ENCODE results near the gene GPBP1.

DNA sequence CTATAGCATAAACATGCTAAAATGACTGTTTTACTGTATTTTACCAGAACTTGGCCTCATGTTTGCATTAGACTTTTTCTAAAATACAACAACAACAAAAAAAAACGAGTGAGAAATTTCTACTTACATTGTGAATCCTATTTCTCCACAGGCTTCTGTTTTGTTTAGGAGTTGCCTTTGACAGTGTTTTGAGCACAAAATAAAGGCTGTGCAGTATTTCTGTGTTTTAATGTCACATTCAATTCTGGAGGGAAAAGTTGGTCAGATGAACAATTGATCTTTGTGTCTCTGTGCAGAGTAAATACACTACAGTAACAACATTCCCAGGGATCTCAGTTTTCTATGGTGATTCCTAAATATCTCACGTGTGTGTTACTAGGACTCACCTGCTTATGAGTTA lies 131.1 kb downstream of the GPBP1 start:
- TF ChIP-seq, protein P1, sequence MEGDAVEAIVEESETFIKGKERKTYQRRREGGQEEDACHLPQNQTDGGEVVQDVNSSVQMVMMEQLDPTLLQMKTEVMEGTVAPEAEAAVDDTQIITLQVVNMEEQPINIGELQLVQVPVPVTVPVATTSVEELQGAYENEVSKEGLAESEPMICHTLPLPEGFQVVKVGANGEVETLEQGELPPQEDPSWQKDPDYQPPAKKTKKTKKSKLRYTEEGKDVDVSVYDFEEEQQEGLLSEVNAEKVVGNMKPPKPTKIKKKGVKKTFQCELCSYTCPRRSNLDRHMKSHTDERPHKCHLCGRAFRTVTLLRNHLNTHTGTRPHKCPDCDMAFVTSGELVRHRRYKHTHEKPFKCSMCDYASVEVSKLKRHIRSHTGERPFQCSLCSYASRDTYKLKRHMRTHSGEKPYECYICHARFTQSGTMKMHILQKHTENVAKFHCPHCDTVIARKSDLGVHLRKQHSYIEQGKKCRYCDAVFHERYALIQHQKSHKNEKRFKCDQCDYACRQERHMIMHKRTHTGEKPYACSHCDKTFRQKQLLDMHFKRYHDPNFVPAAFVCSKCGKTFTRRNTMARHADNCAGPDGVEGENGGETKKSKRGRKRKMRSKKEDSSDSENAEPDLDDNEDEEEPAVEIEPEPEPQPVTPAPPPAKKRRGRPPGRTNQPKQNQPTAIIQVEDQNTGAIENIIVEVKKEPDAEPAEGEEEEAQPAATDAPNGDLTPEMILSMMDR (IDR thresholded peaks at IDR 0.05; ENCODE audit: poor library complexity, severe bottlenecking): no peak
- no peak for TF ChIP-seq EZH2 (IDR thresholded peaks at IDR 0.05; ENCODE audit: borderline replicate concordance, insufficient read depth, low read length, poor library complexity, severe bottlenecking)
- TF ChIP-seq RAD21 (conservative IDR thresholded peaks at IDR 0.05): no peak
- TF ChIP-seq TAF1 (IDR thresholded peaks at IDR 0.05; ENCODE audit: low read depth): no peak
- TF ChIP-seq MXI1 (conservative IDR thresholded peaks at IDR 0.05; ENCODE audit: poor library complexity, severe bottlenecking): no peak
- TF ChIP-seq, protein P2, sequence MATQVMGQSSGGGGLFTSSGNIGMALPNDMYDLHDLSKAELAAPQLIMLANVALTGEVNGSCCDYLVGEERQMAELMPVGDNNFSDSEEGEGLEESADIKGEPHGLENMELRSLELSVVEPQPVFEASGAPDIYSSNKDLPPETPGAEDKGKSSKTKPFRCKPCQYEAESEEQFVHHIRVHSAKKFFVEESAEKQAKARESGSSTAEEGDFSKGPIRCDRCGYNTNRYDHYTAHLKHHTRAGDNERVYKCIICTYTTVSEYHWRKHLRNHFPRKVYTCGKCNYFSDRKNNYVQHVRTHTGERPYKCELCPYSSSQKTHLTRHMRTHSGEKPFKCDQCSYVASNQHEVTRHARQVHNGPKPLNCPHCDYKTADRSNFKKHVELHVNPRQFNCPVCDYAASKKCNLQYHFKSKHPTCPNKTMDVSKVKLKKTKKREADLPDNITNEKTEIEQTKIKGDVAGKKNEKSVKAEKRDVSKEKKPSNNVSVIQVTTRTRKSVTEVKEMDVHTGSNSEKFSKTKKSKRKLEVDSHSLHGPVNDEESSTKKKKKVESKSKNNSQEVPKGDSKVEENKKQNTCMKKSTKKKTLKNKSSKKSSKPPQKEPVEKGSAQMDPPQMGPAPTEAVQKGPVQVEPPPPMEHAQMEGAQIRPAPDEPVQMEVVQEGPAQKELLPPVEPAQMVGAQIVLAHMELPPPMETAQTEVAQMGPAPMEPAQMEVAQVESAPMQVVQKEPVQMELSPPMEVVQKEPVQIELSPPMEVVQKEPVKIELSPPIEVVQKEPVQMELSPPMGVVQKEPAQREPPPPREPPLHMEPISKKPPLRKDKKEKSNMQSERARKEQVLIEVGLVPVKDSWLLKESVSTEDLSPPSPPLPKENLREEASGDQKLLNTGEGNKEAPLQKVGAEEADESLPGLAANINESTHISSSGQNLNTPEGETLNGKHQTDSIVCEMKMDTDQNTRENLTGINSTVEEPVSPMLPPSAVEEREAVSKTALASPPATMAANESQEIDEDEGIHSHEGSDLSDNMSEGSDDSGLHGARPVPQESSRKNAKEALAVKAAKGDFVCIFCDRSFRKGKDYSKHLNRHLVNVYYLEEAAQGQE (IDR thresholded peaks at IDR 0.05; ENCODE audit: borderline replicate concordance): no peak
- TF ChIP-seq EP300 (conservative IDR thresholded peaks at IDR 0.05; ENCODE audit: poor library complexity, severe bottlenecking): no peak
- no peak for TF ChIP-seq POLR2AphosphoS5 (IDR thresholded peaks at IDR 0.05)
- no peak for TF ChIP-seq SMC3 (conservative IDR thresholded peaks at IDR 0.05; ENCODE audit: poor library complexity)

Measured in neural cell (in vitro differentiated cells).